OCI-LY1 (cell line): Measurements from ENCODE around the gene TMC4.
"Not testable (repeated sequence)": the region's sequence is repeated elsewhere in the genome, so short reads cannot be mapped to it uniquely, and the experiment has no call there.

Experiments
- H2AFZ ChIP-seq: fragments of 200-600 bp; sonication (generic), shearing (Covaris generic); 2 replicates; pipeline ENCODE4 v1.6.0; 2014; ENCODE audit warnings: antibody characterized with exemption, mild to moderate bottlenecking, low read length
- H3F3A ChIP-seq: fragments of 200-600 bp; sonication (generic), shearing (Covaris generic); 2 replicates; pipeline ENCODE4 v1.6.0; 2014; ENCODE audit warnings: mild to moderate bottlenecking, antibody characterized with exemption, low read length, moderate library complexity; ENCODE audit not compliant: insufficient read depth
- H3K27ac ChIP-seq: fragments of 200-600 bp; sonication (generic); 2 replicates; pipeline ENCODE4 v1.5.1; 2014; ENCODE audit warnings: low read length, mixed run types, mild to moderate bottlenecking, low read depth; ENCODE audit not compliant: poor library complexity, severe bottlenecking
- H3K27me3 ChIP-seq: fragments of 200-600 bp; sonication (generic); 2 replicates; pipeline ENCODE4 v1.6.0; 2014; ENCODE audit warnings: antibody characterized with exemption, mild to moderate bottlenecking, low read length, moderate library complexity; ENCODE audit not compliant: insufficient read depth
- H3K36me3 ChIP-seq: fragments of 200-600 bp; sonication (generic); 2 replicates; pipeline ENCODE4 v1.6.1; 2014; ENCODE audit warnings: mild to moderate bottlenecking, antibody characterized with exemption, low read length, moderate library complexity, mixed read lengths; ENCODE audit not compliant: insufficient read depth
- H3K4me1 ChIP-seq: fragments of 200-600 bp; sonication (generic); 2 replicates; pipeline ENCODE4 v1.5.1; 2014; ENCODE audit warnings: mild to moderate bottlenecking, low read length, moderate library complexity; ENCODE audit not compliant: insufficient read depth, severe bottlenecking
- H3K4me2 ChIP-seq: fragments of 200-600 bp; sonication (generic), shearing (Covaris generic); 2 replicates; pipeline ENCODE4 v1.6.1; 2014; ENCODE audit warnings: low read length
- H3K4me3 ChIP-seq: fragments of 200-600 bp; sonication (generic); 2 replicates; pipeline ENCODE4 v1.5.1; 2014; ENCODE audit warnings: low read length, low read depth, mild to moderate bottlenecking, mixed read lengths; ENCODE audit not compliant: poor library complexity, severe bottlenecking
- H3K79me2 ChIP-seq: fragments of 200-600 bp; shearing (Covaris generic); 2 replicates; pipeline ENCODE4 v1.6.1; 2016; ENCODE audit warnings: mixed run types, low read length, mixed read lengths; ENCODE audit not compliant: insufficient read depth
- H3K9ac ChIP-seq: fragments of 200-600 bp; sonication (generic), shearing (Covaris generic); 2 replicates; pipeline ENCODE4 v1.6.1; 2014; ENCODE audit warnings: mild to moderate bottlenecking, low read length, mixed read lengths
- H3K9me2 ChIP-seq: fragments of 200-600 bp; sonication (generic), shearing (Covaris generic); 2 replicates; pipeline ENCODE4 v1.6.1; 2014; ENCODE audit warnings: low read depth, mild to moderate bottlenecking, low read length, mixed read lengths
- H3K9me3 ChIP-seq: fragments of 200-600 bp; shearing (Covaris generic); 2 replicates; pipeline ENCODE4 v1.6.1; 2014; ENCODE audit warnings: low read length, mixed read lengths
- H4K20me1 ChIP-seq: fragments of 200-600 bp; sonication (generic), shearing (Covaris generic); 2 replicates; pipeline ENCODE4 v1.6.0; 2016; ENCODE audit warnings: mild to moderate bottlenecking, low read length; ENCODE audit not compliant: insufficient read depth
- CTCF ChIP-seq: fragments of 200-600 bp; sonication (generic), shearing (Covaris generic); IDR thresholded peaks from 2 replicates; pipeline ENCODE4 v1.5.1; 2017; ENCODE audit warnings: mild to moderate bottlenecking, antibody characterized with exemption, low read length, moderate library complexity, mixed read lengths
- EZH2 ChIP-seq: fragments of 200-600 bp; sonication (generic), shearing (Covaris generic); IDR thresholded peaks from 2 replicates; pipeline ENCODE4 v1.8.0; 2017; ENCODE audit warnings: borderline replicate concordance, mixed run types, mild to moderate bottlenecking, antibody characterized with exemption, low read length, moderate library complexity, mixed read lengths

TMC4 gene

DNA sequence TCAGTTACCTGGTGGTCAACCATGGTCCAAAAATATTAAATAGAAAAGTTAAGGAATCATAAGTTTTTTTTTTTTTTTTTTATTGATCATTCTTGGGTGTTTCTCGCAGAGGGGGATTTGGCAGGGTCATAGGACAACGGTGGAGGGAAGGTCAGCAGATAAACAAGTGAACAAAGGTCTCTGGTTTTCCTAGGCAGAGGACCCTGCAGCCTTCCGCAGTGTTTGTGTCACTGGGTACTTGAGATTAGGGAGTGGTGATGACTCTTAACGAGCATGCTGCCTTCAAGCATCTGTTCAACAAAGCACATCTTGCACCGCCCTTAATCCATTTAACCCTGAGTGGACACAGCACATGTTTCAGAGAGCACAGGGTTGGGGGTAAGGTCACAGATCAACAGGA, 41.3 kb upstream of the TMC4 start:
- H3K9me2 ChIP-seq, H3F3A ChIP-seq, H3K27me3 ChIP-seq, H3K9me3 ChIP-seq, H3K27ac ChIP-seq, H3K4me2 ChIP-seq, H3K4me3 ChIP-seq, H3K4me1 ChIP-seq, H2AFZ ChIP-seq, H3K79me2 ChIP-seq, H3K9ac ChIP-seq, H4K20me1 ChIP-seq: not testable (repeated sequence)
- H3K36me3 ChIP-seq = peaks cover 66% of the 10 kb centered on the region

DNA sequence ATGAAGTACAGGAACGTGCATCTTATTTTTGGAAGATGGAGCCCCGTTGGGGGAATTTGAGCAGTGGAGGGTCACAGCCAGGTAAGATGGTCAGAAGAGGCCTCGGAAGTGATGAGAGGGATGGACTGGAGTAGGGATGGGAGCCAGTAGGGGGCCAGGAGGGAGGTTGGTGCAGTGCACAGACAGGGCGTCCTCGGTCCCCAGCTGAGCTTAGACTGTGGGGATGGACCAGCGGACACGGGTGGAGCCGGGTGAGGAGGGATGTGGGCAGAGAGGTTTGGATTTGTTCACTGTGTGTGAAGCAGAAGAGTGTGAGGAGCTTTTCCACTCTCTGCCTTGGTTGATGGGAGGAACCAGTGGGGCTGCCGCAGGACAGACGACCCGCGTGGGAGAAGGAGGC, 38.3 kb upstream of the TMC4 start:
- Histone ChIP-seq H3K9ac (no peak overlapping the region), H3K9me3 (no peaks in the 10 kb centered on the region), H3K27me3 (no peaks in the 10 kb centered on the region), H4K20me1 (no peaks in the 10 kb centered on the region), H3K4me2 (no peak overlapping the region), H3K27ac (peak overlapping the region; percentile 41), H3K36me3 (peaks cover 78% of the 10 kb centered on the region), H3K79me2 (no peaks in the 10 kb centered on the region), H3F3A (no peaks in the 10 kb centered on the region), H3K4me1 (peaks cover 18% of the 10 kb centered on the region), H3K4me3 (no peak overlapping the region), H2AFZ (no peak overlapping the region), H3K9me2 (no peaks in the 10 kb centered on the region)
- TF ChIP-seq CTCF (no peak), EZH2 (no peak)

- Histone ChIP-seq H4K20me1 (no peaks in the 10 kb centered on the region), H3K79me2 (peaks cover 7% of the 10 kb centered on the region), H3F3A (0 out of 2 replicates have a peak, but pooled peaks cover under 1% of the 10 kb centered on the region), H2AFZ (no peak overlapping the region), H3K9me2 (no peaks in the 10 kb centered on the region), H3K4me3 (no peak overlapping the region), H3K36me3 (peaks cover 81% of the 10 kb centered on the region), H3K4me1 (peaks cover 31% of the 10 kb centered on the region), H3K9ac (no peak overlapping the region), H3K9me3 (no peaks in the 10 kb centered on the region), H3K27me3 (no peaks in the 10 kb centered on the region), H3K4me2 (no peak overlapping the region), H3K27ac (peak overlapping the region; percentile 39)
- TF ChIP-seq EZH2 (no peak), CTCF (no peak)
Measured at GRCh38 chr19:54209811-54210494, 37.0 kb upstream of the TMC4 start.
